Hippocampal formation (tissue), 2 donors: Measurements from ENCODE around the gene CC2D2A.
"Not testable (repeated sequence)": the region's sequence is repeated elsewhere in the genome, so short reads cannot be mapped to it uniquely, and the experiment has no call there.

Source experiments
- DNase-seq, 2 donors: peaks; one replicate each; lab custom pipeline; 2025; lab: John Stamatoyannopoulos, UW

The CC2D2A gene

DNA sequence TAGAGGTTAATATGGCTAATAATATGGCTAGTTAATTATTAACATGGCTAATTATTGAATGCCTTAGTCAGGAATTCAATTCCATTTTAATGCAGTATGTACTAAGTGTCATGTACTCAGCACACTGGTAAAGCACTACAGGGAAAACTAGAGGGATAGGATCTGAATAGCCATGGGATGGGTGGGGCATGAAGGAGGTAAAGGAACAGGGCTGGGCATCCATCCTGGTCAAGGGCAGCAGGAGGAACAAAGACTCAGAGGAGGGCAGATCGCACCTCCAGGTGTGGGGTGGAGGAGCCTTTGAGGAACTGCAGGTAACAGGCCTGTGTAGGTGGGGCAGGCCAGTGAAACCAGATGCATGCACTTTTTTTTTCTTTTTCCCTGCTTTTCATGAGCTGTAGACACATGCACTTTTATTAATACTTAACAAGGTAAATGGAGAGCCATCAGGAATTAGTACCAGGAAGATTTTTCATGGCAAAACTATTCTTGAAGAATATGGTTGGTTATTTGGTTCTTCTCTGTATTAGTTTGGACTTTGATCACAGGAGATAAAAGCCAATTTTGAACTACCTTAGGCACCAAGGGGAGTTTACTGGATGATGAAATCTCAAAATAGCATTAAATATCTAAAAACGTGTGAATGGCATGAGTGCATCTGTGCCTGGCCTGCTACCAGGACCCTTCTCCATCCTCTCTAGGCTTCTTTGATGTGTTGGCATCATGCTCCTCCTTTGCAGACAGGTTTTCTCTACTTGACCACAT is 88.3 kb downstream of the CC2D2A start:
- DNase-seq, result no peak

DNA sequence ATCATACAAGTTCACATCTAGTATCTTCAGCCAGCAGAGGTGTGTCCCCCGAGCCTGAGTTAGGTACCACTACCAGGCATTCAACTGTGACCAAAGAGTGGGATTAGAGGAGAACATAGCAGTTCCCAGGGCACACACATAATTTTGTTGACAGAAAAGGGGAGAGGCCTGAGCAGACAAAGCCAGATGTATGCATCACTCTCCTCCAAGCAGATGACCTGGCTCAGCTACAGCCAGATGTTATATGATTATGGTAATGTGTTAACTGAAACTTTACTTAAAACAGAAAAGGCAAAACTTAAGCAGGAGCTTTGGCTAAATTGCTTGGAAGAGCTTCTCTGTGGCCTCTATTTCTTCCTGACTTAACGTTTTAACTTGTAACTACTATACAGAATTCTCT is 88.9 kb downstream of the CC2D2A start:
- no peak for DNase-seq

DNA sequence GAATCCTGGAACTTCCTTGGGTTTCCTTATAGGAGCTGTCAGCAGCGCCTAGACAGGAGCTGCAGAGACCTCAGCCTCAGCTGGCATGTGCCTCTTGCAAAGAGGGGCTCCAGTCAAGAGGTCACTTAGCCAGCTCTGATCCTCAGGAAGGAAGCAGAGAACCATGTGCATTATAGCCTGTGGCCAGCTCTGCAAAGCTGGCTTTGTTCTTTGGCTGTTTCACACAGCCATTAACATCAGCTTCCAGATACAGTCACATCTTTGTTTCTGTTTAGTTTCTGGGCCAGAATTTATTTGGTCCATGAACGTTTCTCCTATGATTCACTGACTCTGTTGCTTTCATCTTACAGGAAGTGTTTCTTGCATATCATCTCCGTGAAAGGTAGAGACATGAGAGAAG is 92.4 kb downstream of the CC2D2A start:
- DNase-seq, result peak; percentile 21 to 31

GRCh38 chr4:15562623-15563022 is 92.9 kb downstream of the CC2D2A start:
- no peak for DNase-seq

GRCh38 chr4:15563871-15564270 is 94.2 kb downstream of the CC2D2A start:
- no peak for DNase-seq

- DNase-seq, result no peak
Observed at GRCh38 chr4:15568821-15569220, 99.1 kb downstream of the CC2D2A start.

- no peak for DNase-seq
Observed at GRCh38 chr4:15569746-15570145, 100.1 kb downstream of the CC2D2A start.

DNA sequence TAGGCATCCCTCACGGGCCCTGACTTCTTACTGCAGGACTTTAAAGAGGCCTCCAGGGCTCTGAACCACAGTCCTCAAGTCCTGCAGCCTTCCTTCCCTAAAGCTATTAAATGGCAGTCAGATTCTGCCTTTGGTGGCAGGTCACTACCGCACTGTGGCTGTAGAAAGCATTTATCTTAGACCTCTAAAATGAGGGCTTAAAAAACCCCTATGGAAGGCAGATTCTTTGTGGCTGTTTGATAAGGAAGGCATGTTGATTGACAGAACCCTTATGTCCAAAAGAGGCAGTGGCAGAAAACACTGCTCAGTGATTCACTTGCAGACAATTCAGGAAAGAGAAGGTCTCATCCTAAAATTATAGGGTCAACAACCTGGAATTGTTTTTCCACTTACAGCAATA is 106.3 kb downstream of the CC2D2A start:
- DNase-seq, result no peak

DNA sequence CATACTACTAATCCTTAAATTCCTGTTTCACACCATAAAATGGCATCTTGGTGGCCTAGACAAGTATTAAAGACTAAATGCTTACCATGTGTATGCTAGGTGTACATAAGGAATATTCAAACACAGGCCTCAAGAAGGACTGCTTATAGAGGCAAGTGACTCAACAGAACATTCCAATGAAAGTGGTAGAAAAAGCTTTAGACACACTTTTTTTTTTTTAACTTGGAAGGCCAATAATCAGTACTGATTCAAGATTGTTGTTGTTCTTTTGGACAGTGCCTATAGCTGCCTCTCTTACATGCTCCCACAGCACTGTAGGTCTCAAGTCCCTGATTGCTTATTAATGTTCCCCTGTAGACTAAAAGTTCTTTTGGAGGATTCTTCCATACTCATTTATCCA is 107.8 kb downstream of the CC2D2A start:
- DNase-seq, result no peak

GRCh38 chr4:15584785-15585184 is 115.1 kb downstream of the CC2D2A start:
- DNase-seq, result no peak

- DNase-seq, result no peak
Observed at GRCh38 chr4:15585331-15585730, 115.6 kb downstream of the CC2D2A start.

DNA sequence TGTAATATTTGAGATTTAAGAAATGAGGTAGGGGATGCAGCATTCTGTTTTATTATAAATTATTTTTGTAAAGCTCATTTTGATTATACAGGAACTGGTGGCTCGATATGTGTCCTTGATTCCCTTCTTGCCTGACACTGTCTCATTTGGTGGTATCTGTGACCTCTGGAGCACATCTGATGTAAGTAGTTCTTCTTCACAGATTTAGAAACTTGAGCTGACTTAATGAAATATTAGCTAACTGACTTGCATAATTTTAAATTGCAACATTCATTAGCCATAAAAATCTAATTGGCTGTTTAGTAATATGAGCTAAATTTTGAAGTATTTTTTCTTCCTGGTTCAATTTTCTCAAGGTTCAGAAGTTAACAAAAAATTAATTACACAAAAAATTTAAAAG is 116.4 kb downstream of the CC2D2A start:
- no peak for DNase-seq

GRCh38 chr4:15587649-15588048 is 118.0 kb downstream of the CC2D2A start:
- no peak for DNase-seq

DNA sequence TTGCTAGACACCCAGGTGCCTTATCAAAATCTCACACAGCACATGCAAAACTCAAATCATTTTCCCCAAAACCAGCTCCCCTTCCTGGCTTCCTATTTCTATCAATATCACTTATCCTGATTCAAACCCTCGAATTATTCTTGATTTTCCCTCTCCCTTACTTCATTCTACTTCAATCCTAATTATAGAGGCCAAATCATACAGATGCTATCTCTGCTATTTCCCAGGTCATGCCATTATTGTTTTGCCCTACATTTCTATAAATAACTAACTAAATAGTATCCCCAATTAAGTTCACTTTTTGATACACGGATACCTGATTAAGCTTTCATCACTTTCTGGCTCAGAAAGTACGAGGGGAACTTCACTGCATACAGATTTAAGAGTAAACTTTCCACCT is 123.1 kb downstream of the CC2D2A start:
- DNase-seq, result no peak

GRCh38 chr4:15598644-15599043 is 129.0 kb downstream of the CC2D2A start:
- DNase-seq, result no peak

- no peak for DNase-seq
Observed at GRCh38 chr4:15600176-15600575, 130.5 kb downstream of the CC2D2A start.

GRCh38 chr4:15601862-15602261 is 132.2 kb downstream of the CC2D2A start:
- no peak for DNase-seq

DNA sequence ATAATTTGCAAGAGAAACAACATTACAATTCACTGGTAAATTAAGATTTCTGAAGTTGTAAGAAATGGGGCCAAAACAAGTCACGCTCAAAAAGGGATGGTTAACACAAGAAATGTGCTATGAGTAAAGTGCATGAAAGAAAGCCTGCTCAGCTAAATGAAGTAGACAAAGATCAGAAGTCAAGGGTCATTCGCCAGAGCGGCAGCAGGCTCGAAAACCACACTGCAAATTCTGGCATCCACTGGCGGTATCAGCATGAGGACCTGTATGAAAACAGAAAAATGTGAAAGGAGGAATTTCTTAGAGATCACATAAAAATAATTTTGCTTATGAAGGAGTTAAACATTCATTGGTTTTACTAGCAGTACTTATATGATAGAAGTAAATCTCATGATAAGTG is 135.9 kb downstream of the CC2D2A start:
- DNase-seq, result no peak

DNA sequence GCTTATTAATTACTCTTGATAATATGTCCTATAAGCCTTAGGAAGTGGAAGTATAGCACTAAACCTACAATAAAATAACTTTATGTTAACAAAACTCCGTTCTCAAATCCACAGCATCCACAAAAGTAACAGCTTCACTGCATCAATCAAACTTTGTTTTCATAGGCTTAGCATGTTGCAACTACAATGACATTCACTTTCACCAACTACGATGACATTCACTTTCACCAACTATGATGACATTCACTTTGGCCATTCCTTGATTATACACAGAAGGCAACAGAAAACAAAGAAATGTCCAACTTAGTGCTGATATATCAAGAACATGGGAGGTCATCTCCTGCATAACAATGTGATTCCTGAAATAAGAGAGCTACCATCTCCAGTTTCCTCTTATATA is 141.2 kb downstream of the CC2D2A start:
- no peak for DNase-seq

DNA sequence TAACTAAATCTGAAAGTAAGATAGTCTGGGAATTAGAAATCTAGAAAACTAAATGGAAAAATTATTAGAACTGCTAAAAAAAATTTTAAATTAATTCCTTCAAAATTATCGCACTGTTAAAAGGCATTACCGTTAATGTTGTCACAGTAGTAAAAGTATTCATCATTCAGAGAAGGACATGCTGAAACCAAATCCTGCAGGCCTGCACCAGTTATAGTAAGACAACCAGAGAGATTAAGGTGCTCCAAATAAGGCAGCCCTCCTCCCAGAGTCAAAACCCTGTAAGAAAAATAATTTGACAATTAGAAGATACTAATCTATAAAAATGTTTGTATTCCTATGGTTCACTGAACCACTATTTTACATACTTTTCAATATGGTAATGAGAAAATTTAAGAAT is 142.5 kb downstream of the CC2D2A start:
- DNase-seq, result no peak

GRCh38 chr4:15614891-15615290 is 145.2 kb downstream of the CC2D2A start:
- DNase-seq, result not testable (repeated sequence)

DNA sequence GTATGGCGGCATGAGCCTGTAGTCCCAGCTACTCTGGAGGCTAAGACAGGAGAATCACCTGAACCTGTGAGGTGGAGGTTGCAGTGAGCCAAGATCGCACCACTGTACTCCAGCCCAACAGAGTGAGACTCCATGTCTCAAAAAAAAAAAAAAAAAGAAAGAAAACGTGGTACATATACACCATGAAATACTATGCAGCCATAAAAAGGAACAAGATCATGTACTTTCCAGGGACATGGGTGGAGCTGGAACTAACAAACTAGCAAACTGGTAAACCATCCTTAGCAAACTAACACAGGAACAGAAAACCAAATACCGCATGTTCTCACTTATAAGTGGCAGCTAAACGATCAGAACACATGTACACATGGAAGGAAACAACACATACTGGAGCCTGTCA is 147.7 kb downstream of the CC2D2A start:
- DNase-seq, result not testable (repeated sequence)

GRCh38 chr4:15636818-15637217 is 167.1 kb downstream of the CC2D2A start:
- DNase-seq, result no peak

DNA sequence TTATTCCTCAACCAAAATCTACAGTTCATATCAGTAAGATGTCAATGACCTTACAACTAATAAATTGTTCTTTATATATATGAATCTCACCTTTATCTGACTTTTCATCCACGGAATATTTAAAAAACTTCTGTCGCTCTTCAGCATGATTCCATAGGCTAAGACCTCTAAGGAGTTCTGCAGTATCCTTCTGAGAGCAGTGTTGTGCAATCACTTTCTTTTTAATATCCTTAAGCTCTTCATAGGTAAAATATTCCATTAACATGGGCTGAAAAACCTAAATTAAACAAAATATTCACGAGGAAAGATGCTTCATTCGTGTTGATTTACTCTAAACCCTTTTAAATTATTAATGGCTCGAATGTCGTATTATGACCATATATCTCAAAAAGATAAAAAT is 168.7 kb downstream of the CC2D2A start:
- DNase-seq, result no peak
